K562 (cell line): Measurements from ENCODE around the gene ZNF791. TPM values are rescaled to one million over a fixed set of nuclear protein-coding genes. Genes with fewer than 3 reads are reported as not detected.

Experiments
- ATF4 ChIP-seq: fragments of 450-650 bp; formaldehyde crosslinking; IDR thresholded peaks from 2 replicates; pipeline ENCODE4 v1.4.0; 2022; ENCODE audit warnings: mild to moderate bottlenecking, moderate library complexity
- CBX1 ChIP-seq: sonication (generic); IDR thresholded peaks from 2 replicates; pipeline ENCODE4 v1.6.1; 2016; ENCODE audit warnings: antibody characterized with exemption, low read depth, mild to moderate bottlenecking
- ESRRA ChIP-seq: fragments of 450-650 bp; IDR thresholded peaks from 2 replicates; pipeline ENCODE4 v1.6.1; 2014; ENCODE audit warnings: low read depth, mild to moderate bottlenecking, moderate library complexity, borderline replicate concordance
- MIER1 ChIP-seq: fragments of 450-650 bp; IDR thresholded peaks from 2 replicates; pipeline ENCODE4 v1.6.1; 2016; ENCODE audit warnings: antibody characterized with exemption, mild to moderate bottlenecking, low read depth
- MITF ChIP-seq: IDR thresholded peaks from 2 replicates; pipeline ENCODE4 v1.6.1; 2014; ENCODE audit warnings: antibody characterized with exemption
- MYNN ChIP-seq, 2 experiments: sonication (generic); formaldehyde crosslinking in 1 of 2; IDR thresholded peaks; 2 replicates each; pipeline versions ENCODE4 v1.5.0 to v1.6.1; 2016 to 2020; ENCODE audit warnings: antibody characterized with exemption in 1 of 2, missing genetic modification reagents in 1 of 2
- NR2C2 ChIP-seq, 2 experiments: fragments of 200-800 bp in 1 of 2; sonication (Bioruptor generic) in 1 of 2; sonication (generic) in 1 of 2; formaldehyde crosslinking in 1 of 2; IDR thresholded peaks; 2 replicates each; pipeline versions ENCODE4 v1.6.1 to v1.8.0; 2016 to 2022; ENCODE audit warnings: mild to moderate bottlenecking in 1 of 2, missing compliant biosample characterization in 1 of 2, missing genetic modification characterization in 1 of 2, missing genetic modification reagents in 1 of 2
- NR2F6 ChIP-seq: fragments of 450-650 bp; formaldehyde crosslinking; IDR thresholded peaks from 2 replicates; pipeline ENCODE4 v1.4.0; 2020; ENCODE audit warnings: mild to moderate bottlenecking
- RBBP5 ChIP-seq: fragments of 200-600 bp; sonication (generic); IDR thresholded peaks from 2 replicates; pipeline ENCODE4 v1.6.1; 2012; ENCODE audit warnings: borderline replicate concordance, mild to moderate bottlenecking, low read length, control low read depth, inconsistent platforms; ENCODE audit not compliant: insufficient read depth, poor library complexity, severe bottlenecking
- RBM39 ChIP-seq: fragments of 200-400 bp; formaldehyde crosslinking; optimal IDR thresholded peaks from 2 replicates; pipeline ENCODE3; 2018; ENCODE audit warnings: low read depth, low read length
- SIN3B ChIP-seq: fragments of 450-650 bp; IDR thresholded peaks from 2 replicates; pipeline ENCODE4 v1.6.1; 2017; ENCODE audit warnings: low read depth, mild to moderate bottlenecking, moderate library complexity
- SRSF7 ChIP-seq: fragments of 200-400 bp; formaldehyde crosslinking; optimal IDR thresholded peaks from 2 replicates; pipeline ENCODE3; 2017; ENCODE audit warnings: mild to moderate bottlenecking, low read depth, low read length
- TAF1 ChIP-seq: IDR thresholded peaks from 2 replicates; pipeline ENCODE4 v1.6.1; 2011; ENCODE audit warnings: mild to moderate bottlenecking, low read length, moderate library complexity; ENCODE audit not compliant: insufficient read depth, control insufficient read depth, severe bottlenecking; ENCODE audit errors: extremely low read depth
- TAL1 ChIP-seq: fragments of 450-650 bp; IDR thresholded peaks from 2 replicates; pipeline ENCODE4 v1.6.1; 2016; ENCODE audit warnings: mild to moderate bottlenecking
- ZBTB43 ChIP-seq: sonication (generic); formaldehyde crosslinking; IDR thresholded peaks from 2 replicates; pipeline ENCODE4 v1.8.0; 2023; ENCODE audit warnings: mild to moderate bottlenecking, missing genetic modification reagents
- ZNF586 ChIP-seq: fragments of 450-650 bp; formaldehyde crosslinking; conservative IDR thresholded peaks from 2 replicates; pipeline ENCODE4 v1.4.0; 2020; ENCODE audit warnings: mild to moderate bottlenecking, moderate library complexity
- ZNF75A ChIP-seq: fragments of 450-650 bp; formaldehyde crosslinking; IDR thresholded peaks from 2 replicates; pipeline ENCODE4 v1.4.0; 2020; ENCODE audit warnings: mild to moderate bottlenecking
- polyA plus RNA-seq, 8 experiments: library from polyadenylated mRNA; depleted of rRNA in 4 of 8; stranded (reverse) in 5 of 8; unstranded in 3 of 8; fragments of >200 nt; fragmentation: Nextera tagmentation in 2 of 8; fragmentation: Illumina TruSeq in 1 of 8; extraction: Ambion mirVana in 2 of 8; extraction: Trizol in 1 of 8; gene quantifications; 2 replicates each; pipeline versions ENCODE4 v1.2.1 to v1.2.3, GENCODE V29; 2011 to 2014; ENCODE audit warnings: inconsistent platforms in 1 of 8, missing spikeins in 1 of 8
- total RNA-seq, 7 experiments: library from RNA; depleted of rRNA in 6 of 7; stranded (reverse); fragments of >200 nt in 6 of 7; fragmentation: Illumina TruSeq in 2 of 7; extraction: Trizol in 2 of 7; gene quantifications; 2 replicates each; pipeline versions ENCODE4 v1.2.1 to v1.2.3, GENCODE V29; 2011 to 2021; ENCODE audit warnings: low replicate concordance in 1 of 7
- TF ChIP-seq, protein P1 (sequence below): conservative IDR thresholded peaks from 2 replicates; pipeline ENCODE4 v1.6.1; 2011; ENCODE audit warnings: low read depth, mild to moderate bottlenecking, low read length; ENCODE audit not compliant: control insufficient read depth
- TF ChIP-seq, protein P2 (sequence below): sonication (generic); formaldehyde crosslinking; IDR thresholded peaks from 2 replicates; pipeline ENCODE4 v1.5.0; 2020; ENCODE audit warnings: missing genetic modification reagents

ZNF791 gene
- total and polyA plus RNA-seq, 9 of the 15 experiments (the other 6 are each of a cell fraction or from before 2014, with no cell fraction given), result 7.8 to 22.7 (median 13.1) TPM

GRCh38 chr19:12681074-12681987, 70.6 kb downstream of the ZNF791 start, which contains the start of gene DHPS (continued):
- TF ChIP-seq SRSF7, result no peak
- TF ChIP-seq ZBTB43 (CRISPR knock-in tag), result peak; percentile 71; the same call in 1 of the 2 replicates
- TF ChIP-seq SIN3B, result peak; percentile 80
- no peak for TF ChIP-seq MIER1
- TF ChIP-seq, protein P1, sequence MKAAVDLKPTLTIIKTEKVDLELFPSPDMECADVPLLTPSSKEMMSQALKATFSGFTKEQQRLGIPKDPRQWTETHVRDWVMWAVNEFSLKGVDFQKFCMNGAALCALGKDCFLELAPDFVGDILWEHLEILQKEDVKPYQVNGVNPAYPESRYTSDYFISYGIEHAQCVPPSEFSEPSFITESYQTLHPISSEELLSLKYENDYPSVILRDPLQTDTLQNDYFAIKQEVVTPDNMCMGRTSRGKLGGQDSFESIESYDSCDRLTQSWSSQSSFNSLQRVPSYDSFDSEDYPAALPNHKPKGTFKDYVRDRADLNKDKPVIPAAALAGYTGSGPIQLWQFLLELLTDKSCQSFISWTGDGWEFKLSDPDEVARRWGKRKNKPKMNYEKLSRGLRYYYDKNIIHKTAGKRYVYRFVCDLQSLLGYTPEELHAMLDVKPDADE, result peak; percentile 50; the same call in 1 of the 2 replicates
- peak; percentile 76 for TF ChIP-seq TAF1
- no peak for TF ChIP-seq MYNN (IDR thresholded peaks at IDR 0.05)
- no peak for TF ChIP-seq MYNN (CRISPR knock-in tag; IDR thresholded peaks at IDR 0.05)
- TF ChIP-seq TAL1, result no peak
- TF ChIP-seq ATF4, result peak; percentile 17; the same call in 1 of the 2 replicates
- TF ChIP-seq RBM39, result no peak
- TF ChIP-seq NR2F6 (CRISPR knock-in tag), result 0 out of 2 replicates have a peak, but pooled peaks have one; percentile 35
- TF ChIP-seq, protein P2, sequence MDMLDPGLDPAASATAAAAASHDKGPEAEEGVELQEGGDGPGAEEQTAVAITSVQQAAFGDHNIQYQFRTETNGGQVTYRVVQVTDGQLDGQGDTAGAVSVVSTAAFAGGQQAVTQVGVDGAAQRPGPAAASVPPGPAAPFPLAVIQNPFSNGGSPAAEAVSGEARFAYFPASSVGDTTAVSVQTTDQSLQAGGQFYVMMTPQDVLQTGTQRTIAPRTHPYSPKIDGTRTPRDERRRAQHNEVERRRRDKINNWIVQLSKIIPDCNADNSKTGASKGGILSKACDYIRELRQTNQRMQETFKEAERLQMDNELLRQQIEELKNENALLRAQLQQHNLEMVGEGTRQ (CRISPR knock-in tag), result peak; percentile 92
- 0 out of 2 replicates have a peak, but pooled peaks have one; percentile 27 for TF ChIP-seq ZNF75A (CRISPR knock-in tag)
- 0 out of 2 replicates have a peak, but pooled peaks have one; percentile 28 for TF ChIP-seq ESRRA
- TF ChIP-seq CBX1, result no peak; the same call in 1 of the 2 replicates
- TF ChIP-seq ZNF586 (CRISPR knock-in tag), result no peak
- no peak for TF ChIP-seq NR2C2 (CRISPR knock-in tag; IDR thresholded peaks at IDR 0.05)
- peak; percentile 84 for TF ChIP-seq NR2C2 (tag; IDR thresholded peaks at IDR 0.05)
- peak; percentile 41; the same call in 1 of the 2 replicates for TF ChIP-seq MITF
- TF ChIP-seq RBBP5, result peak; percentile 86
